Measurements from ENCODE around the gene NEGR1.

DNA sequence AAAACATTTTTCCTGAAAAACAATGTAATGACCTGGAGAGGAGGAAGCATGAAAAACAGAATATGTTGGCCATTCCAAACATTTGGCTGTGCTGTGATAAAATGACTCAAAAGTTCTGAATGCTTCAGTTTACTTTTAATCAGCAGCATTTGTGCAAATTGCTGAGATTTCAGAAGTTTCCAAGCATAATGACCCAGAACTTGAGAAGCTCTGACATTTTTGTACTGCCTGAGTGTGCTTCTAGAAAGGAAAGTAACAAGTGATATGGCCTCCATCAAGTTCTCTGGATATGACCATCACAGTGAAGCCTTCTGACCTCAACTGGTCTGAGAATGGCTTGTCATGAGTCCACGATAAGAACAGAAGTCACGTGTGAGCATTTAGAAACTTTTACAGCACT, 918.1 kb downstream of the NEGR1 start:
- TF ChIP-seq POLR2A (IDR thresholded peaks at IDR 0.05) = no peak
- TF ChIP-seq, protein P1, sequence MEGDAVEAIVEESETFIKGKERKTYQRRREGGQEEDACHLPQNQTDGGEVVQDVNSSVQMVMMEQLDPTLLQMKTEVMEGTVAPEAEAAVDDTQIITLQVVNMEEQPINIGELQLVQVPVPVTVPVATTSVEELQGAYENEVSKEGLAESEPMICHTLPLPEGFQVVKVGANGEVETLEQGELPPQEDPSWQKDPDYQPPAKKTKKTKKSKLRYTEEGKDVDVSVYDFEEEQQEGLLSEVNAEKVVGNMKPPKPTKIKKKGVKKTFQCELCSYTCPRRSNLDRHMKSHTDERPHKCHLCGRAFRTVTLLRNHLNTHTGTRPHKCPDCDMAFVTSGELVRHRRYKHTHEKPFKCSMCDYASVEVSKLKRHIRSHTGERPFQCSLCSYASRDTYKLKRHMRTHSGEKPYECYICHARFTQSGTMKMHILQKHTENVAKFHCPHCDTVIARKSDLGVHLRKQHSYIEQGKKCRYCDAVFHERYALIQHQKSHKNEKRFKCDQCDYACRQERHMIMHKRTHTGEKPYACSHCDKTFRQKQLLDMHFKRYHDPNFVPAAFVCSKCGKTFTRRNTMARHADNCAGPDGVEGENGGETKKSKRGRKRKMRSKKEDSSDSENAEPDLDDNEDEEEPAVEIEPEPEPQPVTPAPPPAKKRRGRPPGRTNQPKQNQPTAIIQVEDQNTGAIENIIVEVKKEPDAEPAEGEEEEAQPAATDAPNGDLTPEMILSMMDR (IDR thresholded peaks at IDR 0.05) = no peak

Measured in upper lobe of left lung (tissue), 4 donors.